ENCODE results near the gene TBX5.

- TF ChIP-seq CTCF (IDR thresholded peaks at IDR 0.05) (no peak), POLR2A (IDR thresholded peaks at IDR 0.05) (no peak)
Measured at GRCh38 chr12:114347861-114348260, 58.1 kb downstream of the TBX5 start.

Data from right lobe of liver (tissue), 4 donors.